ENCODE data around the gene LRRC8D. TPM values are rescaled to one million over a fixed set of nuclear protein-coding genes. Genes with fewer than 3 reads are reported as not detected.
A peak's percentile ranks its signal among the peaks of the same experiment; 100 is the strongest.

The LRRC8D gene
- total RNA-seq, 1 donor from 2014 or later: 30.6 TPM

- no peak for TF ChIP-seq CTCF (IDR thresholded peaks at IDR 0.05; ENCODE audit: insufficient read depth, low read length, poor library complexity, severe bottlenecking)
- H3K4me3 ChIP-seq (ENCODE audit: low read depth, low read length): no peak overlapping the region
- DNase-seq (ENCODE audit: low read depth): no peak
- H3K36me3 ChIP-seq (ENCODE audit: control insufficient read depth, insufficient read depth, low read length): no peaks in the 10 kb centered on the region
- H3K27me3 ChIP-seq (ENCODE audit: control insufficient read depth, insufficient read depth, low read length): no peaks in the 10 kb centered on the region
These were observed 129.9 kb downstream of the LRRC8D start for GRCh38 chr1:89950703-89951102.

GRCh38 chr1:89951766-89952604 is 131.2 kb downstream of the LRRC8D start:
- peak; percentile 76 for DNase-seq (ENCODE audit: low read depth)
- no peaks in the 10 kb centered on the region for H3K27me3 ChIP-seq (ENCODE audit: control insufficient read depth, insufficient read depth, low read length)
- TF ChIP-seq CTCF (IDR thresholded peaks at IDR 0.05; ENCODE audit: insufficient read depth, low read length, poor library complexity, severe bottlenecking): no peak

GRCh38 chr1:89952605-89953130 is 131.8 kb downstream of the LRRC8D start:
- Histone ChIP-seq H3K36me3 (ENCODE audit: control insufficient read depth, insufficient read depth, low read length) (no peaks in the 10 kb centered on the region), H3K4me3 (ENCODE audit: low read depth, low read length) (no peak overlapping the region), H3K27me3 (ENCODE audit: control insufficient read depth, insufficient read depth, low read length) (no peaks in the 10 kb centered on the region)
- no peak for TF ChIP-seq CTCF (IDR thresholded peaks at IDR 0.05; ENCODE audit: insufficient read depth, low read length, poor library complexity, severe bottlenecking)
- DNase-seq (ENCODE audit: low read depth): no peak

More at GRCh38 chr1:89951766-89952604, 131.2 kb downstream of the LRRC8D start:
- H3K36me3 ChIP-seq (ENCODE audit: control insufficient read depth, insufficient read depth, low read length): no peaks in the 10 kb centered on the region
- H3K4me3 ChIP-seq (ENCODE audit: low read depth, low read length): no peak overlapping the region

GRCh38 chr1:89953131-89953626 is 132.3 kb downstream of the LRRC8D start:
- DNase-seq (ENCODE audit: low read depth): peak; percentile 88
- no peak overlapping the region for H3K4me3 ChIP-seq (ENCODE audit: low read depth, low read length)
- no peaks in the 10 kb centered on the region for H3K36me3 ChIP-seq (ENCODE audit: control insufficient read depth, insufficient read depth, low read length)
- H3K27me3 ChIP-seq (ENCODE audit: control insufficient read depth, insufficient read depth, low read length): no peaks in the 10 kb centered on the region
- TF ChIP-seq CTCF (IDR thresholded peaks at IDR 0.05; ENCODE audit: insufficient read depth, low read length, poor library complexity, severe bottlenecking): no peak

- no peak for DNase-seq (ENCODE audit: low read depth)
These were observed 133.1 kb downstream of the LRRC8D start for GRCh38 chr1:89953929-89954328.

More at GRCh38 chr1:89953929-89954328, 133.1 kb downstream of the LRRC8D start:
- Histone ChIP-seq H3K36me3 (ENCODE audit: control insufficient read depth, insufficient read depth, low read length) (no peaks in the 10 kb centered on the region), H3K4me3 (ENCODE audit: low read depth, low read length) (no peak overlapping the region), H3K27me3 (ENCODE audit: control insufficient read depth, insufficient read depth, low read length) (no peaks in the 10 kb centered on the region)
- TF ChIP-seq CTCF (IDR thresholded peaks at IDR 0.05; ENCODE audit: insufficient read depth, low read length, poor library complexity, severe bottlenecking): no peak
